ENCODE measurements around the gene FLYWCH2.

FLYWCH2 gene

DNA sequence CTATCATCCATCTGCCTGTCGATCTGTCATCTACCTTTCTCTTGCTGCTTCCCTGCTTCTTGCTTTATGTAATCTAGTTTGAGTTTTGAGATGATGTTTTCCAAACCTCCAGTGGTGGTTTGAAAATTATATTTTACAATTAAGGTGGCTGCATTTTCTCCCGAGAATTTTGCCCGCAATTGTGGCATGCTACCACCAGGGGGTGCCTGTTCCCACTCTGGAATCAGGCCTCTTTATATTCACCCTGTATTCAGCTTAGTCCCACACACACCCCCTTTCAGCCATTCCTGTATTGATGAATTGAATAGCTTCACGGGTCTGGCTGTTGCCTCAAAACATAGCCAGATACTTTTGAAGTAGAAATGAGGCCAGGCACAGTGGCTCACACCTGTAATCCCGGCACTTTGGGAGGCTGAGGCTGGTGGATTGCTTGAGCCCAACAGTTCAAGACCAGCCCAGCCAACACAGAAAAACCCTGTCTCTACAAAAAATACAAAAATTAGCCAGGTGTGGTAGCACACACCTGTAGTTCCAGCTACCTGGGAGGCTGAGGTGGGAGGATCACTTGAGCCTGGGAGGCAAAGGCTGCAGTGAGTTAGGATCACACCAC lies 28.2 kb upstream of the FLYWCH2 start:
- no peak for DNase-seq

DNA sequence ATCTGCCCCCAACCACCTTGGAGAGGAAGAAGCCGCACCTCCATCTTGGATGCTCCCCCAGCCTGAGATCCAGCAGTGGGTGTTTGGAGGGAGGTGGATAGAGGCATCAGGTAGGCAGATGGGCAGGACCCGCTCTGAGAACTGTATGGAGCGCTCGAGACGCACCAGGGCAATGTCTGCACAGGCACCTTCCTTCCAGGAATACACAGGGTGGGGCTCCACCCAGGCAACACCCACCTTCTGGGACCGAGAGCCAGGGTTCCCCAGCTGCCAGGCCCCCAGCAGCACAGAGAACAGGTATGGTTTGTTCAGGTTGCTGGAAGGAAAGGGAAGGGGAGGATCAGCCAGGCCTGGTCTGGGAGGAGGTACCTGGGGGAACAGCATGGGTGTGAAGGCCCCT lies 27.5 kb upstream of the FLYWCH2 start:
- DNase-seq, result no peak

DNA sequence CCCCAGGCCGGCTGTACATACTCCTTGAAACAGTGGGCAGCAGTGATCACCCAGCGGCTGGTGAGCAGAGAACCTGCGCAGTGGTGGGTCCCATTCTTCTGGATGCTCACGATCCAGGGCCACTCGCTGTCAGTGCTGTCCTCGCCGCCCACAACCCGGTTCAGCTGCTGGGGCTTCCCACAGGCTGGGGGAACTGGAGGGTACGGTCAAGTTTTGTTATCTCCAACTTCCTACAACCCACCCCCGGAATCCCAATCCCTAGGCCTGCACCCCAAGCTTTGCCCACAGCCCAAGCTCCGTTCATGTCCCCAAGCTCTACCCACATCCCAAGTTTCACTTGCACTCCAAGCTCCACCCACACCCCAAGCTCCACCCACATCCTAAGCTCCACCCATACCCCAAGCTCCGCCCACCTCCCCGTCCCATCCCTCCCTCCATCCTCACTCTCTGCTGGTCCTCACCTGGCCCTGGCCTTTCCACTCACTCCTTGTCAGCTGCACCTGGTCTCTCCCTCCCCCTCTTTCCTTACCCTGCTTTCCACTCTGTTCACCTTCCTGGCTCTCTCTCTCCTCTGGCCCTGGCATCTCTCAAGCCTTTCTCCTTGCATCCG lies 26.8 kb upstream of the FLYWCH2 start:
- no peak for DNase-seq

DNA sequence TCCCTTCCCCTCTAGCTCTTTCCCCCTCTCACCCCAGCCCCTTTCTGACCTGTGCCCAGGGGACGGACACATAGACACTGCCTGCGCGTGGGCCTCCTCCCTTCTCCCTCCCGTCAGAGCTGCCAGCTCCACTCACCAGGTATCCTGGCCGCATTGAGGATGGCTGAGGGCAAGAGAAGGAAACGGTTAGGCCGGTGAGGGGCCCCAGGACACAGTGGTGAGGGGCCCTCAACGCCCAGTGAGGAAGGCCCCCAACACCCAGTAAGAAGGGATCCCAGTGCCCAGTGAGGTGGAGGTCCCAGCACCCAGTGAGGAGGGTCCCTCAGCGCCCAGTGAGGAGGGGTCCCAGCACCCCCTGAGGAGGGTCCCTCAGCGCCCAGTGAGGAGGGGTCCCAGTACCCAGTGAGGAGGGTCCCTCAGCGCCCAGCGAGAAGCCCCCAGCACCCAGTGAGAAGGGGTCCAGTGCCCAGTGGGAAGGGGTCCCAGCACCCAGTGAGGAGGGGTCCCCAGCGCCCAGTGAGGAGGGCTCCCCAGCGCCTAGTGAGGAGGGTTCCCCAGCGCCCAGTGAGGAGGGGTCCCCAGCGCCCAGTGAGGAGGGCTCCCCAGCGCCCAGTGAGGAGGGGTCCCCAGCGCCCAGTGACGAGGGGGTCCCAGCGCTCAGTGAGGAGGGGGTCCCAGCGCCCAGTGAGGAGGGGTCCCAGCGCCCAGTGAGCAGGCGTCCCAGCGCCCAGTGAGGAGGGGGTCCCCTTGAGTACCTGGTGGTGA lies 26.1 kb upstream of the FLYWCH2 start:
- no peak for DNase-seq

DNA sequence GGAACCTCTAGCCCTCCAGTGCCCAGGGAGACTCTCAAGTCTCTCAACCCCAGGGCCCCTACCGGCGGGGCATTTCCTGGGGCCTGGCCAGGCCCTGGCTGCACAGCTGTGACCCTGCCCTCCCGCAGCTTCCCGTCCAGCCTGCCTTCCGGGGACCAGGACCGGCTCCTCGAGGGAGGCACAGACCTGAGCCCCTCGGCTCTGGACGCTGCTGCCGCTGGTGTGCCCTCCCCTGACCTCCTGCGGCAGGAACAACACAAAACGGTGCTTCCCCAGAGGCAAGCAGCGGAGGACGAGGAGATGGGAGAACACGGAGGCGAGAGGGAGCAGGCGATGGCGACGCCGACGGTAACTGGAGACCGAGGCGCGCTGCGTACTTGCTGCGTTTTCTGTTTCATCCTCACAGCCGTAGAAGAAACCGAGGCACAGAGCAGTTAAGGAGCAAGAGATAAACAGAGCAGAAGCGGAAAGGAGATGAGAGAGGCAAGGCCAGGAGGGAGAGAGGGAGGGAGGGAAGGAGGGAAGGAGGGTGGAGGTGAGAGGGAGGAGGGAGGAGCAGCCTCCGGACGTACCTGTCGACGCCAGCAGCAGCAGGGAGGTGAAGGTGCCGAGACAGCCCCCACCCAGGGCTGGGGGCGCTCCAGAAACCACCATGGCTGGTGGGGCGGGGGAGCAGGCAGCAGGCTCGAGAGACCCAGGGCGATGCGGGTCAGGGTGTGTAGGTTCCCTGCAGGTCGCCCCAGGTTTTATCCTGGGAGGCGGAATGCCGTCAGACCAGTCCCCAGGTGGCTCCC lies 25.4 kb upstream of the FLYWCH2 start, which contains the start of gene PRSS22:
Gene PRSS22, minus strand, starts transcription at position 720 of the 794 bp plus-strand sequence. Its CDS starts 66 bp downstream, at position 654.
- no peak for DNase-seq

DNA sequence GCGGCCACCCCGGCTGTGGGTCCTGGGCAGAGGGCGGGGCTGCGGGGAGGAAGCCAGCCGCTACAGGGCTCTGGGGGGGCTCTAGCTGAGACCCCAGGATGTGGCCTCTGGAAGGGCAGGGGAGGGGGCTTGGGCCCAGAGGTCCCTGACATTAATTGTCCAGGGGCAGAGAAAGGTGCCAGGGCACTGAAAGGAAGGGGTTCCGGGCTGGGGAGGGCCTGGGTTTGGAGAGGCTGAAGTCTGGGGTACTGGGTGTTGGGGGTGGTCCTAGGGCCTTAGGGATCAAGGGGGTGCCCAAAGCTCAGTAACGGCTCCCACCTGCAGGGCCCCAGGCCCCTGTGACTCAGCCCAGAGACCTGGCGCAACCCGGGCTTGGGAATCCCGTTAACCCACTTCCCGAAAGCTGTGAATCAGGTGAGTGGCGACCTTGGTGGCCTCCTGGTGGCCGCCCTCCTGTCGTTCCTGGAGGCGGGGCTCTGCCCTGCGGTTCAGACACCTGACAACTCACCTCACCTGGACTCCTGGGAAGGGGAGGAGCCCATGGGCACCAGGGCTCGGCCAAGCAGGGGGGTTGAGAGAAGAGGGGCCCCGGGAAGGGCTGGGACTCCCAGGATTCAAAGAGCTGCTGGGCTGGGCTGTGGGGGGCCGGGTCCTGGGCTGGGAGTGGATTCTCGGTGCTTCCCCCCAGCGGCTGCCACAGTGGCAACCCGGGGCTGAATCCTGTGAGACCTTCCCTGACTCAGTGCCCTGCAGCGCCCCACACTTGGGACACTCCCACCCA lies 24.6 kb upstream of the FLYWCH2 start:
- no peak for DNase-seq

DNA sequence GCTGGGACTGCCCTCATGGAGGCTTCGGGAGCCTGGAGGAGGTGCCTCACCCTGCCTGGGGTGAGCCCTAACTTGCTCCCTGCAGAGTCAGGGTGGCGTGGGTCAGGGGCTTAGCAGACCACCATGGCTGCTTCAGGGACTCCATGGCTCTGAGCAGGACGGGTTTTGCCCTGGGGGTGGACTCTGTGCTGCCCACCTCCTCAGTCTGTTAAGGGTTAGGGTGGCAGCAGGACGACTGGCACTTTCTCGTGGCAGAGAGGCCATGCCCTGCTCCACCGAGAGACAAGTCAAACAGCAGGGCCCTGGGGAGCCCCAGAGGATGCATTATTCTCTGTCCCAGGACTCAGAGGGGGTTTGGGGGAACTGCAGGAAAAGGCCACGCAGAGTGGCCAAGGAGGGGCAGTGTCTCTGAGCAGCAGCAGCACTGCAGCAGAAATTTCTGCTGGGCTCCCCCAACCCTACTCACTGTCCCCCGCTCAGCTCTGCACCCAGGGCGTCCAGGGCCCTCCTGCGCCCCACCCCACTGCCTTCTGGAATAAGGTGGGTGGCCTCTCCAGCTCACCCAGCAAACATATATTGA lies 23.2 kb upstream of the FLYWCH2 start:
- no peak for DNase-seq

DNA sequence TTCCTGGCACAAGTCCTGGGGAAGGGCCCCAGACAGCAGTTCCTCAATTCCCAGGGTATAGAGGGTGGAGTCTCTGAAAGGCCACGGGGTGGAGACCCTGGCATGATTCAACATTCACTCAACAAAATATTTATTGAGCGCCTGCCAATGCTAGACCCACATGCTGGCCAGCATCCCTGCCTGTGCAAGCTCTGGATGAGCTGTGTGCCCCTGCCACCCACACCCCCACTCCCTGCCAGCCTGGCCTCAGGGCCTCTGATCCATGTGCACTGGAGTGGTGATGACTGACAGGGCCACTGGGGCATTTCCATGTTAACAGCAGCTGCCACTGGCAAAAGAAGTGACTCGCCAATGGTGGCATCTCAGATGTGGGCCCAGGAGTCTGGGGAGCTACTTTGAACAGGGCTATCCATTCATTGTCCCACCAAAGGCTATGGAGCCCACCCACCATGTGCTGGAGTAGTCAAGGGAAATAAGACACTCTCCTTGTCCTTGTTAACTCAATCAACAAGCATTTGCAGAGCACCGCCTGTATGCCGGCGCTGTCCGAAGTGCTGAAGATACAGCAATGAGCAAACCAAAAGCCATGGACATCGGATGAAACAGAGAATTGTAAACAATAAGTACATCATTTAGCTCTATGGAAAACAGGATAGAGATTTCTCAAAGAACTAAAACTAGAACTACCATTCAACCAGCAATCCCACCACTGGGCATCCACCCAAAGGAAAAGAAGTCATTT lies 22.0 kb upstream of the FLYWCH2 start:
- no peak for DNase-seq

DNA sequence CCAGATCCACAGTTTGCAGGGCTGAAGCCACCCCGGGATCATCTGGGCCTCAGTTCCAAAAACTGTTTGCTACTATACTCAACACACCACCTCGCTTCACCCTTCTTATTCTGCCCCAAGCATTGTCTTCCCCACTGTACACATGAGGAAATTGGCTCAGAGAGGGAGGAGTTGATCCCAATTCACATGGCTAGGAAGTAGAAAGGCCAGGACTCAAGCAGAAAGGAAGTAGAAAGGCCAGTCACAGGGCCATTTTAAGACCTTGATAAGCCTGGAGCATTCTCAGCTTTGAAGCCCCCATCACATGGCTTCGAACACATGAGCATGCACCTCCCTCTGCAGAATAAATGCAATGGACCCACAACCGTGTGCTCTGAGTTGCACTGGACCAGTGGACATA lies 17.4 kb upstream of the FLYWCH2 start:
- no peak for DNase-seq

DNA sequence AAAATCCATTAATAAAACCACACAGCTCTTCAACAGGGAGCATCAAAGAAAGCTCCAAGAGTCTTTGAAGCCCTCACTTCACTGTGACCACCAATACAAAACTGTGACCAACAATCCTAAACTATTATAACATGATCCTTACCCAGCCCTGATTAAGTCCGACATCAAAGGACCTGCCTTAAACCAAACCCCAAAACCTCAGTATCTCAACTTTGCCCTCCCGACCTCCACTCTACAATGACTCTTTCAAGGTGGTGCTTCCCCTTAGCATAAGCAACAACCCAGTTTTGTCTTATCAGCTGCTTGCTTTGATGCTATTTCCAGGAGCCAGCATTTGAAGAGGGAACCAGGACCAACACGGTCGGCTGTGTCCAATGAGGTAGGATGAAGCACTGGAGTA lies 16.6 kb upstream of the FLYWCH2 start:
- DNase-seq, result no peak

DNA sequence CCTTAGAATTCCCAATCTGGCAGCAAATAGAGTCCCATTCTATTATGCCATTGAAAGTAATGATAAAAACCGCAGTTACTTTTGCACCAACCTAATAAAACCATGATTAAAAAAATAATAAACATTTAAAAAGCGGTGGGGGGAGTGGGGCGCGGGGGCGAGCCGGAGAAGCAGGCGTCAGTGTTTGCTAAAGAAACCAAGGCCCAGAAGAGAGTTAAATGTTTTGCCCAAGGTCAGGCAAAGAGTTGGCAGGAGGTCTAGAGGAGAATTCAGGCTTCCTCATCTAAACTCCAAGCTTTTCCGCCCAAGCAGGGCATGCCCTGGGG lies 15.4 kb upstream of the FLYWCH2 start:
- no peak for DNase-seq

DNA sequence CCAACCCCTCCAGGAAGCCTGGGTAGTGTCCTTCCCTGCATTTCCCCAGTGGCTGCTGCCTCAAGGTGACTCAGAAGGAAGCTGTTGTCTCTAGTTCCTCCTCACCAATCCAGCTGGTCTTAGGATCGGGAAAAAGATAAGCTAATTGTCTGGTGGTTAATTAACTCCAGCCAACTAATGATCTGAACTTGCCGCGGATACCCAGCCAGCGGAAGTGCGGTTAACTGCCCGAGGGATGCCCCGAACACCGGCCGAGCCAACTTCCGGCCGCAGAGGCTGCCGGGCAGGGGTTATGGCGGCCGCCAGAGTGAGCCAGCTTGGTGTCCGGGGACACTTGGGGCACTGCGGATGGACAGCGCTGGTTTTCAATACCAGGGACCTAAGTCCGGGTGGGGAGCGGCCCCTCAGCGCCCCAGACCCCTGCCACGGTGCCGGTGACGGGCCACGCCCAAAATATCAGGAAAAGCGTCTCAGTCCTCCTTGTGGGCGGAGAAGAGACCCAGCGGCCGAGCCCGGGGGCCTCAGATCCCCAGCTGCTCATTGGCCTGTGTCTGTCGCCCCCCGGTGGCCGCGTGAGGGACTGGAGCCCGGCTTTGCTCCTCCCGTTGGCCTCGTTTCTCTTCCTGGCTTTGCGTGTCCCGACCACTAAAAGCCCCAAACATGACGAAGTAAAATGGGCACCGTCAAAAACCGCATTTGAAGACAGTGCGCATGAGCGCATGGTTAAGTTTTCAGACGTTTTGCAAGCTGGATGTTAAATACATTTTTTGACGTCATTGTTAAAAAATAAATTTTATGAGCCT lies 14.8 kb upstream of the FLYWCH2 start:
- DNase-seq, result peak; percentile 87 to 90

DNA sequence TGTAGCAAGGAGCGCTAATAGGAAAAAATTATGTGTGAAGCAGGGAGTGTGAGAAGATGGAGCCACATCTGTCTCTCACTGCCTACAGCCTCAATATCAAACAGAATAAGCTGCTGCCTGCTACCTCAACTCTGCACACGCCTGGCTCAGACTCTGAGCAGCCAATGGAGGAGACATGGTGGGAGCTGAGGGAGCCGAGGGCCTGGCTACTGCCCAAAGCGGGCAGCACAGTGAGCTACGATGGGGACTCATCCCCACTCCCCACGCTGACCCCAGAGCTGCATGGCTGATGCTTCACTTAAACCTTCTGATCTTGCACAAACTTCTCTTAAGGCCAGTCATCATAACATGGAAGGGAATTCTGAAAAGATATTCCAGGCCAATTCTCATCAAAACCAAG lies 11.1 kb upstream of the FLYWCH2 start:
- DNase-seq, result no peak

DNA sequence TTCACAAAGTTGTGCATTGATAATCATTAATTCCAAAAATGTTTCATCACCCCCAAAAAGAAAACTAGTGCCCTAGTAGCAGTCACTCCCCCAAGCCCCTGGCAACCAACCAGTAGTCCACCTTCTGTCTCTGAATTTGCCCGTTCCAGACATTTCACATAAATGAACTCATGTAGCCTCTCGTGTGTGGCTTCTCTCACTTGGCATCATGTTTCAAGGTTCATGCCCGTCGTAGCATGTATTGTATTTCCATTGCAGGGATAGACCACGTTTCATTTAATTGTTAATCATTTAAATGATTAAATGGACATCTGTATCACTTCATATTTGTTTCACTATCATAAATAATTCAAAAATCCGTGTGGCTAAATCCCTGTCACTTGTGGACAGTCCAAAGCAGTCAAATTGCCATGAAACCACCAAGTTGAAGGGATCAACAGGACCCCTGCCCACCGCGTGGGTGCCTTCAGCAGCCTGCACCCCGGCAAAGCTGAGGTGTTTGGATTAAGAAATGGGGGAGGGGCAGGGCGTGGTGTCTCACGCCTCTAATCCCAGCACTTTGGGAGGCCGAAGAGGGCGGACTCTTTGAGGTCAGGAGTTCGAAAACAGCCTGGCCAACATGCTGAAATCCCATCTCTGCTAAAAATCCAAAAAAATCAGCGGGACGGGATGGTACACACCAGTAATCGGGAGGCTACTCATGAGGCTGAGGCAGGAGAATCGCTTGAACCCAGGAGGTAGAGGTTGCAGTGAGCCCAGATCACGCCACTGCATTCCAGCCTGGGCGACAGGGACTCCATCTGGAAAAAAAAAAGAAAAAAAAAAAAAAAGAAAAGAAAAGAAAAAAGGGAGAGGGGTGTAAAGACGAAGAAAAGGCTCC lies 8.7 kb upstream of the FLYWCH2 start:
- DNase-seq, result no peak

DNA sequence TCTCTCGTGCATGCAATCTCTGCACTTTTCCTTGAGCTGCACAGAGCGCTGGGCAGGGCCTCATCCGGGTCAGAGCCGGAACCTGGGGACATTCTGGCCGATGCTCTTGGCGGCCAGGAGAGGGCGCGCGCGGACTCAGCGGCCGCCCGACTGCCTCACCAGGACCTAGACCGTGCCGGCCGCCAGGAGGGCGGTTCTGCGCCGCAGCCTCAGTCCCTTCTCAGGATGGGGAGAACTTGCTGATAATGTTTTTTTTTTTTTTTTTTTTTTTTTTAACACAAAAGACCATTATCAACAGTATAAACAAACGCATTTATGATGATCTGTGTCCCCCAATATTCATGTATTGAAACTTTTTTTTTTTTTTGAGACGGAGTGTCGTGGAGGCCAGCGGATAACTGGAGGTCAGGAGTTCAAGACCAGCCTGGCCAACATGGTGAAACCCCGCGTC lies 8.1 kb upstream of the FLYWCH2 start:
- DNase-seq, result peak; percentile 49 to 67

DNA sequence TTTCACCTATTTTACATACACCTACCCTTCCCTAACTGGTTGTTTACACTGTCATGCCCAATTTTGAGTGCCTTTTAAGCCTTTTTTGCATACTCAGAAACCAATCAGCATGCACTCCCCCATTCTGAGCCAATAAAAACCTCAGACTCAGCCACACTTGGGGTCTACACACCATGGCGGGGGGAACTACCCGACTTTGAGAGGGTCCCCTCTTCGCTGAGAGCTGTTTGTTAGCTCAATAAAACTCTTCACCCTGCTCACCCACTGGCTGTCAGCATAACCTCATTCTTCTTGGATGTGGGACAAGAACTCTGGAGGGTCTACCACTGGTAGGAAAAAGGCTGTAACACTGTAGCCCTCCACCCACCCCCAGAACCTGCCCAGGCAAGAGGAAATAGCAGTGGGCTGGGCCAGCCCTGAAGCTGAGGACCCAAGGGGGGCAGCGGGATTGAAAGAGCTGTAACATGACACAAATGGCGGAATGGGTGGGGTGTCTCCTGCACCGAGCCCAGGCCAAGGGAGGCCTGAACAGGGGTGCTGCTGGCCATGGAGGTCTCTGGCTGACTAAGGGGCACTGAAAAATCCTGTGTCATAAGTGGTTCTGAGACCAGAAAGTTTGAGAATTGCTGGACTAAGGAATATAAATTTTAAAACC lies 3.0 kb upstream of the FLYWCH2 start:
- DNase-seq, result no peak

DNA sequence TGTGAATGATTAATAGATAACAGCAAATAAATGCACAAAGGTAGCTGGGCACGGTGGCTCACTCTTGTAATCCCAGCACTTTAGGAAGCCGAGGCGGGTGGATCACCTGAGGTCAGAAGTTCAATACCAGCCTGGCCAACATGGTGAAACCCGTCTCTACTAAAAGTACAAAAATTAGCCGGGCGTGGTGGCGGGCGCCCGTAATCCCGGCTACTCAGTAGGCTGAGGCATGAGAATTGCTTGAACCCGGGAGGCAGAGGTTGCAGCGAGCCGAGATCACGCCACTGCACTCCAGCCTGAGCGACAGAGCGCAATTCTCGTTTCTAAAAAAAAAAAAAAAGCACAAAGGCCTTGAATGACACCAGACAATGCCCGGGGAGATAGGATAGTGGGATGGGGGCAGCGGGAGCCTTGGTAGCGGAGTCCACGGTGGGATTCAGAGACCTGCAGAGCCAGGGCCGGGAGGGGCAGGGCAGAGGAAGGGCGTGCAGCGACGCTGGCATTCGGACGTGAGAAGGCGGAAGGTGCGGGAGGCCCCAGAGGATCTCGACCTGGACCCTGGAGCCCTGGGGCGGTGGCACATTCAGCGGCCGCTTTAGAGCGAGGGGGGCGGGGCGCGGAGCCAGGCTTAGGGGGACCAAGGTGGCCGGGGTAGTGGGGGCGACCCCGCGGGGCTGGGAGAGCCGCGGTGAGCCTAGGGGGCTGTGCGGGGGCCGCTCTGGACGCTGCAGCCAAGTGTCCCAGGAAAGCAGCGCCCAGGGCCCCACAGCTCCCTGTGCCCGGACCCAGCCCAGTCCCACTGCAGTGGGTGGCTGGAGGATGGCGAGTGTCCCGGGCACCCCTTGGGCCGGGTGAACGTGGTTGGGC lies 999 bp upstream of the FLYWCH2 start:
- peak in 1 of 2 experiments; percentile 26 for DNase-seq

DNA sequence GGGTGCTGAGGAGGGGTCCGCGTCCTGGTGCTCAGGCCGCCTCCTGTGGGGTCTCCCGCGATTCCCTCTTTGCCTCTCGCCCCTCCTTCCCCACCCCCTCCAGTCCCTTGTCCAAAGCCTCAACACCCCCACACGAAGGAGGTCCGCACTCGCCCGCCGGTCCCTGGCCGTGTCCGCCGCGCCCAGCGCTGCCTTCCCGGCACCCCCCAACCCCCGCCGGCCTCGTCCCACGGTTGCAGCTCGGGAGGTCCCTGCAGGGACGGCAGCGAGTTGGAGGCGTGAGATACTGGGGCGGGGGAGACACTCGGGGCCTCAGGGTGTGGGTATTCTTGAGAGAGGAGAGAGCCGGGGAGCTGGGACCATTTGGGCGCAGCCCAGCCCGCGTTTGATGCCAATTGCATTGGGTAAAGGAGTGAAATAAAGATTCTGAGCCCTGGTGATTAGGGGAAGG lies 468 bp downstream of the FLYWCH2 start:
- DNase-seq, result peak in 1 of 2 experiments; percentile 21

Data from SHP77 (cell line).